VCaP (cell line): ENCODE data around the gene GOLGA6L2.

Source experiments
- H3K27ac ChIP-seq: fragments of 450-650 bp; 2 replicates; pipeline ENCODE4 v1.5.1; 2017
- TF ChIP-seq, protein P1 (sequence below): fragments of 450-650 bp; conservative IDR thresholded peaks from 2 replicates; pipeline ENCODE4 v1.5.1; 2017; ENCODE audit warnings: mild to moderate bottlenecking, moderate library complexity

The GOLGA6L2 gene

DNA sequence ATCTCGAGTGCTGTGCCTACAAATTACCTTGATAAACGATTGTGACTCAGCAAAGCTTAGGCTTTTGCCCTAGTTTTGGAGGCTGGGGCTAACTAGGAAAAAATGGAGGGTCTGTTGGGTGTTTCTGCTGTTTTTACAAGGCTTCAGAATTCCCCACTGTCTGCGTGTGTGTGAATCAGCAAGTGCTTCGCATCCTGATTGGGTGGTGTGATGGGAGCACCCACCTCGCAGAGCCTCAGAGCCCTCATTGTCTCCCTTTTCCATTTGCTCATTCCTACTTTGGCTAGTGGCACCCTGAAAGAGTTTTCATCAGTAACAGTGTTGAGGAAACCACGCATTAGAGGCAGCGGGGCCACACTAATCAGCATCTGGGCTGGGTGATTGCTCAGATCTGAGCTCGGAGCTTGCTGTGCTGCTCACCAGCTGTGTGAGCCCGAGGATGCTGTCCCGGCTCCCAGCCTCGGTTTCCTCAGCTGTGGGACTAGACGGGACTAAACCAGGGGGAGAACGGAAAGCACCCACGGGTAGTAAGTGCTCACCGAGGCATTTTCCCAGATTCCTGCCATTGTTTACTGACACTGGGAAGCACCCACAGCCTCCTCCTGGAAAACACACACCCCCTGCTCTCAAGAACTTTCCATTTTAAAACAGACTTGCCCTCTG lies 51.9 kb downstream of the GOLGA6L2 start:
- H3K27ac ChIP-seq: no peak overlapping the region
- TF ChIP-seq, protein P1, sequence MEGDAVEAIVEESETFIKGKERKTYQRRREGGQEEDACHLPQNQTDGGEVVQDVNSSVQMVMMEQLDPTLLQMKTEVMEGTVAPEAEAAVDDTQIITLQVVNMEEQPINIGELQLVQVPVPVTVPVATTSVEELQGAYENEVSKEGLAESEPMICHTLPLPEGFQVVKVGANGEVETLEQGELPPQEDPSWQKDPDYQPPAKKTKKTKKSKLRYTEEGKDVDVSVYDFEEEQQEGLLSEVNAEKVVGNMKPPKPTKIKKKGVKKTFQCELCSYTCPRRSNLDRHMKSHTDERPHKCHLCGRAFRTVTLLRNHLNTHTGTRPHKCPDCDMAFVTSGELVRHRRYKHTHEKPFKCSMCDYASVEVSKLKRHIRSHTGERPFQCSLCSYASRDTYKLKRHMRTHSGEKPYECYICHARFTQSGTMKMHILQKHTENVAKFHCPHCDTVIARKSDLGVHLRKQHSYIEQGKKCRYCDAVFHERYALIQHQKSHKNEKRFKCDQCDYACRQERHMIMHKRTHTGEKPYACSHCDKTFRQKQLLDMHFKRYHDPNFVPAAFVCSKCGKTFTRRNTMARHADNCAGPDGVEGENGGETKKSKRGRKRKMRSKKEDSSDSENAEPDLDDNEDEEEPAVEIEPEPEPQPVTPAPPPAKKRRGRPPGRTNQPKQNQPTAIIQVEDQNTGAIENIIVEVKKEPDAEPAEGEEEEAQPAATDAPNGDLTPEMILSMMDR: no peak
